GM19043 (cell line): ENCODE results near the gene LYRM4.
A peak's percentile ranks its signal among the peaks of the same experiment; 100 is the strongest.

Source experiments
- ATAC-seq: cut with Tn5 transposase; IDR thresholded peaks from one replicate; pipeline ENCODE4 v1.9.1; 2021; ENCODE audit warnings: low read depth; ENCODE audit not compliant: unreplicated experiment

Gene LYRM4

GRCh38 chr6:5151360-5151954, 109.3 kb downstream of the LYRM4 start:
- ATAC-seq = no peak

GRCh38 chr6:5150551-5151075, 110.1 kb downstream of the LYRM4 start:
- no peak for ATAC-seq

- no peak for ATAC-seq
Observed at GRCh38 chr6:5149891-5150290, 110.9 kb downstream of the LYRM4 start.

GRCh38 chr6:5149159-5149704, 111.5 kb downstream of the LYRM4 start:
- ATAC-seq = no peak

- ATAC-seq = no peak
Observed at GRCh38 chr6:5146398-5146797, 114.4 kb downstream of the LYRM4 start.

- ATAC-seq = peak; percentile 69
Observed at GRCh38 chr6:5143634-5144311, 117.0 kb downstream of the LYRM4 start.

- no peak for ATAC-seq
Observed at GRCh38 chr6:5142915-5143314, 117.8 kb downstream of the LYRM4 start.

GRCh38 chr6:5142131-5142530, 118.6 kb downstream of the LYRM4 start:
- no peak for ATAC-seq

GRCh38 chr6:5141046-5141445, 119.7 kb downstream of the LYRM4 start:
- ATAC-seq = no peak

- peak; percentile 47 for ATAC-seq
Observed at GRCh38 chr6:5139828-5140771, 120.7 kb downstream of the LYRM4 start.

GRCh38 chr6:5138995-5139827, 121.5 kb downstream of the LYRM4 start:
- no peak for ATAC-seq

- no peak for ATAC-seq
Observed at GRCh38 chr6:5136851-5137250, 123.9 kb downstream of the LYRM4 start.

- no peak for ATAC-seq
Observed at GRCh38 chr6:5135788-5136376, 124.9 kb downstream of the LYRM4 start.

GRCh38 chr6:5133943-5134342, 126.8 kb downstream of the LYRM4 start:
- ATAC-seq = no peak

- ATAC-seq = peak; percentile 91
Observed at GRCh38 chr6:5132731-5133130, 128.0 kb downstream of the LYRM4 start.

- ATAC-seq = no peak
Observed at GRCh38 chr6:5130135-5130866, 130.4 kb downstream of the LYRM4 start.

- no peak for ATAC-seq
Observed at GRCh38 chr6:5128351-5128750, 132.4 kb downstream of the LYRM4 start.

GRCh38 chr6:5127106-5127687, 133.6 kb downstream of the LYRM4 start:
- no peak for ATAC-seq

- no peak for ATAC-seq
Observed at GRCh38 chr6:5126214-5126613, 134.5 kb downstream of the LYRM4 start.
